Skin epidermis (tissue), 12 donors: Measurements from ENCODE around the gene PLSCR4.
"Not testable (repeated sequence)": the region's sequence is repeated elsewhere in the genome, so short reads cannot be mapped to it uniquely, and the experiment has no call there.

Source experiments
- H3K27ac ChIP-seq, 21 experiments: fragments of 200-600 bp; sonication (generic) in 11 of 21; one replicate each; pipeline ENCODE4 v1.5.0; 2020; ENCODE audit warnings: mild to moderate bottlenecking in 3 of 21, inconsistent platforms in 2 of 21, moderate library complexity in 2 of 21
- H3K4me3 ChIP-seq, 7 experiments: fragments of 200-600 bp; sonication (generic) in 2 of 7; one replicate each; pipeline ENCODE4 v1.5.0; 2020; ENCODE audit warnings: inconsistent platforms in 2 of 7, mild to moderate bottlenecking in 2 of 7, moderate library complexity in 1 of 7

The PLSCR4 gene

DNA sequence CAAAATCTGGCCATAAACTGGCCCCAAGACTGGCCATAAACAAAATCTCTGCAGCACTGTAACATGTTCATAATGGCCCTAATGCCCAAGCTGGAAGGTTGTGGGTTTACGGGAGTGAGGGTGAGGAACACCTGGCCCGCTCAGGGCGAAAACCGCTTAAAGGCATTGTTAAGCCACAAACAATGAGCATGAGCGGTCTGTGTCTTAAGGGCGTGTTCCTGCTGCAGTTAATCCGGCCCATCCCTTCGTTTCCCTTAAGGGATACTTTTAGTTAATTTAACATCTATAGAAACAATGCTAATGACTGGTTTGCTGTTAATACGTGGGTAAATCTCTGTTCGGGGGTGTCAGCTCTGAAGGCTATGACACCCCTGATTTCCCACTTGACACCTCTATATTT, 1.5 kb upstream of the PLSCR4 start:
- not testable (repeated sequence) for H3K4me3 ChIP-seq
- peak overlapping the region in 3 of 21 experiments; percentile 23 to 92 (median 89) for H3K27ac ChIP-seq

DNA sequence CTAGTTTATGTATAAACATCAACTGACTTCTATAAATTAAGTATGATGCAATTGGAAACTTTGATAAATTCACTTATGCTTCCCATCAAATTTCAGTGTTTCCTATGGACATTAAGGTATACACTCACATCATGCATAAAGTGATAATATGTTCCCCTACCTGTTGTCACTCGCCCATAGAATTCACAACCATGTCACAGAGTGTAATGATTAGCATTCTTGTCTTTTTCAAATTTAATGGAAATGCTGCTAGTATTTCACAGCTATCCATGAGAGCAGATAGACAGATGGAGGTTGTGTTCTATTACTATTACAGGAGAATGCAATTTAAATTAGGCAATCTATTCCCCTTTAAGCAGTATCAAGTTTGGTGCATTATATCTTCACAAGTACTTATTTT, 984 bp downstream of the PLSCR4 start:
- peak overlapping the region; percentile 51 to 92 (median 63) for H3K4me3 ChIP-seq
- peak overlapping the region in 11 of 21 experiments; percentile 72 to 92 (median 86) for H3K27ac ChIP-seq

DNA sequence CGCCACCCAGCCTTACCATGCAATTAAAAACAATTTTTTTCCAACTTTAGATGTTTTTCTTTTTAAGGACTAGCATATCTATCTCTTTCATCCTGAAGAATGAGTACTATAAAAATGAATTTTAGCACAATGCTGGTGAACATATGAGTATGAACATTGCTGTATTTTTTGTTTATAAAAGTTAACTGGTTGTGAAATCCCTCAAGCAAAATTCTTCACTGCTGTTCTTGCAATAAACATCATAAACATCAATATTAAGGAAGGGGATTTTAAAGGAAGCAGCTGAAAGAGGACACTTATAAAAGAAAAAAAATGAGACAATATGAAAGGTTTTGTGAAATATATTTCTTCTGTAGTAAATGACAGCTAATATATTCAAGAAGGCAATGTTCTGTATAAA, 3.0 kb downstream of the PLSCR4 start:
- H3K4me3 ChIP-seq: no peak overlapping the region
- peak overlapping the region in 1 of 21 experiments; percentile 22 for H3K27ac ChIP-seq

DNA sequence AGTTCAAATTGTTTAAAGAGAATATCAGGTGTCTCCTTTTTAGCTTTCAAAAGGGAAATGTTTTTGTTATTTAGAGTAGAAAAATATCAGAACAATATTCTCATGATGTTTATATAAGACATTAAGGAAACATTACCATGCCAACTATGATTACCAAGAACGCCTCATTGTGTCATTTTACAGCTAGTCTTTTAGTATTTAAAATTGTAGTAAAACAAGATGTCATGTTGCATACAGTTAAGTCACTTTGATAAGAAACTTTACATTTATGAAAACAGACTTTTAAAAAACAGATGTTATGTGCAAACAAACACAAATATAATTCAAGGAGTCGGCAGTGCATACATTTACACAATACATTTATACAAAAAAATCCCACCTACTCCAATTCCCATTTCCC, 4.4 kb downstream of the PLSCR4 start:
- Histone ChIP-seq H3K27ac (no peak overlapping the region), H3K4me3 (no peak overlapping the region)

DNA sequence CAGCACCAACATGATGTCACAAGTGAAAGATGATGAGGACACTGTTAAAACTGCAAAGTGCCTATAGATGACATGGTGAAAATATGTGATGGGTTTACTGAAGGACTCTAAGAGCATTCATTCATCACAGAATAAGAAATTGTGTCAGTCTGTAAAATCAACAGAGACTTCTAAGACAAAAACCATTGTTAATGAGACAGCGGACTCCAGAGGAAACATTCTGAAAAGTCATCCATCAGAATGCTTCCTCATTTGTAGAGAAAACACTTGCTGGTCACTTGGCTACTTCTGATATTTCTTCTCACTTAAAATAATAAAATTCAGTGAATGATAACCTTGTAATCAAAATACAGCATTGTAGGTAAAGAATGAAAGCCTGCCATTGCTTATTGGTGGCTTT, 7.3 kb downstream of the PLSCR4 start:
- H3K27ac ChIP-seq: no peak overlapping the region
- no peak overlapping the region for H3K4me3 ChIP-seq

DNA sequence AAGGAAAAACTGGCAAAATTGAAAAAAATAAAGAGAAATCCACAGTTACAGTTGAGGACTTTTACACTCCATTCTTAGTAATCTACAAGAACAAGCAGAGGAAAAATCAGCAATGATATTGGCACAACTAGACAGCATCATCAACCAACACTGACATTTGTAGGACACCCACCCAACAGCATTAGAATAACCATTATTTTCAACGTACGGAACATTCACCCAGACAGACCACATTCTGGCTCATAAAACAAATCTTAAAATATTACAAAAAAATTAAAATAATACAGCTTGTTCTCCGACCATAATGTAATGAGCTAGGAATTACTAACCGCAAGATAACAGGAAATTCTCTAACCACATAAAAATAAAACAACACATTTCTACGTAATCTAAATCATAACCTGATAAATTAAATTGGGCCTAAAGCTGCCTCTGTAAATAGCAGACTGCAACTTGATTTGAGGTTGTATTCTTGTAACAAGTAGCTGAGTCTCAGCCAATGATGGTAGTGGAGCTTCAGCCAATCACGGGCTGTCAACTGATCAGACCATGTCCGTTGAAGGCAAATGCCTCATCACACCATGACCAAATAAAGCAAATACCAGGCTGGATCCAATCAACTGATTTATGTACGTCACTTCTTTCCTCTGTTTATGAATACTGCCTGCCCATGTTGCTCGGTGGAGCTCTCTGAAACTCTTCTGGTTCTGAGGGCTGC, 9.2 kb downstream of the PLSCR4 start:
- Histone ChIP-seq H3K27ac (peak overlapping the region in 2 of 21 experiments; percentile 13 to 40), H3K4me3 (no peak overlapping the region)

DNA sequence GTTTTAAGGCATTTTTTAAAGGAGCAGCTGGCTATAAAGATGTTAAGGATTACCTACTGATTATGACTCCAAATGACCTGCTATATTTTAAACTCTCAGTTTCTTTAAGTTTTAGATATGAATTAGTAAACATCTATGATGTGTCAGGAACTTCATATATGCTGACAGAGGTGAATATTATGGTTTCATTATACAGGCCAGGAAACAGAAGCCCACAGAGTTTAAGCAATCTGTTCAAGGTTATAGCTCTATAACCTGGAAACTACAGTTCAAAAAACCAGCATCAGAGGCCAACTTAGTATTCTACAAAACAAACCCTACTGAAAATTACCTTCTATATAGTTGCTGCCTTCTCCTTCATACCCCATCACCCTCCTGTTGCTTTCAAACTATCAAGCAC, 17.4 kb downstream of the PLSCR4 start:
- Histone ChIP-seq H3K27ac (no peak overlapping the region), H3K4me3 (no peak overlapping the region)

DNA sequence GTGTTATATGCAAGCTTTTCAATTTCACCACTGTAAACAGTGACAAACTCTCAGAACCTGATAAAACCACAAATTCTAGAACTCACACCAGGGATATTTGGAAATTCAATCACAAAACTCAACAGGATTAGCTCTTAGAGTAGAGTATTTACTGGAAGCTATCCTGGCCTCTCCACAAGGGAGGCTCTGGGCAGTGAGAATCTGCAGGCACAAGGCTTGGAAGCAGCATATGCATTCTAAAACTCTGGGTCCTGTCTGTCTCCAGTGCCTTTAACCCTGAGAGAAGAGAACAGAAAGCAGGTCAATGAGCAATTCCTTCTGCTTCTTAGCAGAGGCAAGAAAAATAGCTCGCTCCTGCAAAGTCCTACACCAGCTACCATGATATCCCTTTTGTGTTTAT, 23.4 kb downstream of the PLSCR4 start:
- H3K4me3 ChIP-seq: no peak overlapping the region
- no peak overlapping the region for H3K27ac ChIP-seq

DNA sequence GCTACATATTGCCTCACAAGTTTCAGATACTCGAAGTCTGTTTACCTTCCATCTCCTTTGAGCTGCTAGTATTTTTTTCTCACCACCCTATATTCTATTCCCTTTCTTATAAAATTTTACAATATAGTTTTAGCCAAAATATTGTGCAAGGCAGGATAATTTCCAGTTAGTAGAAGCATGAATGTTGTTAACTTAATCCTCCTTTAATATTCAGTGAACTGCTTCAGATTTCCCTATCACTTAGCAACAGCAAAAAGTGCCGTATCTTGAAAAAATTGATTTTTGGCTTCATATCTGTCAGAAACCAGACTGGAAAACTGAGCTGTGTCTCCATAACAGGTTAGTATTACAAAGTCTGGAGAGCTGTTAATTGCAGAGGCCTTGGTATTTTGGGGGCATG, 24.0 kb downstream of the PLSCR4 start:
- Histone ChIP-seq H3K27ac (peak overlapping the region in 1 of 21 experiments; percentile 17), H3K4me3 (no peak overlapping the region)

DNA sequence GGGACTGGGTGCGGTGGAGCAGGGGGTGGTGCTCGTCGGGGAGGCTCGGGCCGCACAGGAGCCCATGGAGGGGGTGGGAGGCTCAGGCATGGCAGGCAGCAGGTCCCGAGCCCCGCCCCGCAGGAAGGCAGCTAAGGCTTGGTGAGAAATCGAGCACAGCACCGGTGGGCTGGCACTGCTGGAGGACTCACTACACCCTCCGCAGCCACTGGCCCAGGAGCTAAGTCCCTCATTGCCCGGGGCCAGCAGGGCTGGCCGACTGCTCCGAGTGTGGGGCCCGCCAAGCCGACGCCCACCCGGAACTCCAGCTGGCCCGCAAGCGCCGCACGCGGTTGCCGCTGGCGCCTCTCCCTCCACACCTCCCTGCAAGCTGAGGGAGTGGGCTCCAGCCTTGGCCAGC, 25.4 kb downstream of the PLSCR4 start:
- not testable (repeated sequence) for H3K27ac ChIP-seq, H3K4me3 ChIP-seq

DNA sequence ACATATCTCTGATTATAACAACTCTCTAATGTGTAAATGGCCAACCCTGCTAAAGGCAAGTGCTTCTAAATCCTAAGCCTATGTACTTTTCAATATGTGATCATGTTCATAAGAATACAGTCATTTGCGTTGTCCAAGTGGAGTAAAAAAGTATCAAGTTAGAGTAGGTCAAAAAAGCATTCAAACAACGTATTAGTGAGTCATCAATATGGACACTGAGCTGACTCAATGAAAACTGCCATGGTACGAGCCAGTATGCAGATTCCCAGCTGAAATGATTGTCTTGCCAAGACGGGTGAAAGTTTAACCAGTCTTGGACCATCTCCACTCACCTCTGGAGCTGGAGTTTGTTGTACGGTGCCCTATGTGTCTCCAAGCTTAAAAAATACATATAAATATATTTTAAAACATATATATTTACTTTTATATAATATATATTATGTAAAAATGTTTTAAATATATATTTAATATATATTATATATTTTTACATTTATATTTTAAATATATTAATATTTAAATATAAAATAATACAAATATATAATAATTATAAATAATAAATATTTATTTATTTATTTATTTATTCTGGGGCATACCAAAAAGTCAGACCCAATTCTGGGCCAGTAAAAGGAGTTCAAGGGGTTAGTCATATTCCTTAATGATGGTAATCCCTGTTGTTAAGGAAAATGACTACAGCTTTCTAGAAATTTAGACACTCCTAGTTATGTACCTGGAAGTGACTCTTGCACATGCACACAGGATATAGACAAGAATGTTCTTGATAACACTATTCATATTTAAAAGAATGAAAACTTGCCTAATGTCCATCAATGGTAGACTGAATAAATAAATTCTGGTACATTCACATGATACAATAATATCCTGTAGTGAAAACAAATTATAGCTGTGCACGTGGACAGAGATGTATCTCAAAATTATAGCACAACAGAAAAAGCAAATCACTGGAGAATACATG, 27.2 kb downstream of the PLSCR4 start:
- Histone ChIP-seq H3K4me3 (no peak overlapping the region), H3K27ac (no peak overlapping the region)

DNA sequence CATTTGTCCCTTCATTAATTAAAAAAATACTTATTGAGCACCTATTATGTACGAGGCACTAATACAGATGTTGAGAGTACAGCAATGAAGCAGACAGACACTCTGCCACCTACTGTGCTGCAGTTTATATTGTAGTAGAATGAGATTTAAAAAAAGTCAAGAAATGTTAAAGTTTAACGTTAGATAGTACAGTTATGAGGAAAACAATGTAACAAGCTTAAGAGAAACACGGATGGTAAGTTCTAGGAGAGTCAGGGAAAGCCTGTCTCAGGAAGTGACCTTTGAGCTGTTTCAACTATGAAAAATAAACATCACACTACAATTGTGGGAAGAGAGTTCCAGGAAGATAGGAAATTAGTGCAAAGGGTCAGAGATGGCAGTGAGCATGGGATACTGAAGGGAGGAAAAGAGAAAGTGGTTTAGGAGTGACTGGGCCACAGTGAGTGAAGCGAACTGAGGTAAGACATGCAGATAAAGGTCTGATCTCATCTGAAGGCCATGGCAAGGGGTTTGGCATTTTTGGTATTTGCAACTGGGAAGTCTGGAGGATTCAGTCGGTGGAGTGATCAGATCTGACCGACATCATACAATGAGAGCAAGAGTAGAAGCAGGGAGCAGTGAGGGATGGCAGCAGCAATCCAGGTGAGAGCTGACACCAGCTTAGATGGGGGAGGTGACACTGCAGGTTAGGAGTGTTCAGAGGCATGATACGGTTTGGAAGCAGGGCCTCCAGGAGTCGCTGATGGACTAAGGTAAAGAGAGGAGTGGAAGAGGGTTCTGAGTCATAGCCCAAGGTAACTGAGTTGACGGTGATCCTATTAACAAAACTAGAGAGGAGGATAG, 28.5 kb downstream of the PLSCR4 start:
- Histone ChIP-seq H3K27ac (no peak overlapping the region), H3K4me3 (no peak overlapping the region)

DNA sequence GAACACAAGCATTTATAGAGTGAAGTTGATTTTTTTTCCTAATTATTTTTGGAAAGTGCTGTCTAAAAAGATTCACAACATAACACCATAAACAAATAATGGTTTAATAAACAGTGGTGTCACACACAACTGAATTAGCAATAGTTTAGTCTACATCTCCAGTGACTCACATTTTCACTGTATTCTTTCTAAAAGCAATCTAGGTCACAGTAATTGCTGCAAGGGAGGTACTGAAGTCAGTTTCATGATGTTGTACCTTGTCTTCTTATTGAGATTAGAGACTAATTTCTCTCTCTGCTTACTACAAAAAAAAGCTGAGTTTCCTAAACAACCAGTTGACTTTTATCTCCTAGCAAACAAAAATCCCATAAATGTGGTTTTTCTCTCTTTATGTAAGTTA, 29.6 kb downstream of the PLSCR4 start:
- Histone ChIP-seq H3K4me3 (no peak overlapping the region), H3K27ac (no peak overlapping the region)

DNA sequence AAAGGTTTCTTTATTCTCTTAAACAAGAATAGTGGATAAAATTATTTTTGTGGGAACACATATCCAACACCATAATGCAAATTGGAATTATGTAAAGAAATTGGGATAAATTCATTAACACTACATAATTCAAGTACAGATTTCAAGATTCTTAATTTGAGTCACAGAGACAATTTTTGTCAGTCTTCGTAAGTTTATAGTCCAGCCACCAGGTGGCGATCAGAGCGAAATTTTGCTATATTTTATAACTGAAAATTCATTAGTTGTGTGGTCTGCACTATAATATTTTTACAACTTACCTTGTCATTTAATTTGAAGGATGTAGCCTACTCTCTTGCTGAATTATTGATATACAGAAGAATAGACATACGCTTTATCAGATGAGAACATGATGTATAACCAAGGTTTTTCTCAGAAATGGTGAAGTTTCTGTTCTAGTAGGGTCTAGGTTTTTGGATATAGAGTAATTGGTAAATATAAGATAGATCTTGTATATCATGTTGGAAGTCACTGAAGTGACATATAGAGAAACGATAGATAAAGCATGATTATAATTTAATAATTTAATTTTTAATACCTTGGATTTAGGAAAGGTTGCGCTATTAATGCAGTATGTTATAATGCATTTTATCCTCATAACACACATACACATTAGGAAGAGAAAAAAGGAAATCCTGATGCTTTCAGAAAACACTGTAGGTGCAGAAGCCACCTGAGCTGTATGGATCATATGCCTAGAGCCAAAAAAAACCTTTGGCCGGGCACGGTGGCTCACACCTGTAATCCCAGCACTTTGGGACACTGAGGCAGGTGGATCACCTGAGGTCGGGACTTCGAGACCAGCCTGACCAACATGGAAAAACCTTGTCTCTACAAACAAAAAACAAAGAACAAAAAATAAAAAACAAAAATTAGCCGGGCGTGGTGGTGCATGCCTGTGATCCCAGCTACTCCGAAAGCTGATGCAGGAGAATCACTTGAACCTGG, 31.7 kb downstream of the PLSCR4 start:
- Histone ChIP-seq H3K27ac (no peak overlapping the region), H3K4me3 (no peak overlapping the region)

DNA sequence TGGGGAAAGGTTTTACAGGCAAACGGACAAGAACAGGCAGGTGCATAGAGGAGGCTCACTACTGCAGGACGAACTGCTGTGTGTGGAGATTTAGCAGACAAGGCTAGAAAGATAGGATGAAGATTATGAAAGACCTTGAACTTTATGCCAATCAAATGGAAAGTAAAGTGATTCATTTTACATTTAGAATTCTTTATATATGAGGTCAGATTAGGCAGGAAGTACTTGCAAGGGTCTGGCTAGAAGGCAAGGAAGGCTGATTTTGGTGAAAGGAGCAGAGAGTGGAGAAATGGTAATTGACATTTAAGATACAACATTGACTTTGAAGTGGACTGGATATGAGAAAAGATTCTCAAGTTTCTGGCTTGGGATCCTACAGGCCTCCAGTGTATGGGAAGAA, 33.6 kb downstream of the PLSCR4 start:
- no peak overlapping the region for H3K27ac ChIP-seq

DNA sequence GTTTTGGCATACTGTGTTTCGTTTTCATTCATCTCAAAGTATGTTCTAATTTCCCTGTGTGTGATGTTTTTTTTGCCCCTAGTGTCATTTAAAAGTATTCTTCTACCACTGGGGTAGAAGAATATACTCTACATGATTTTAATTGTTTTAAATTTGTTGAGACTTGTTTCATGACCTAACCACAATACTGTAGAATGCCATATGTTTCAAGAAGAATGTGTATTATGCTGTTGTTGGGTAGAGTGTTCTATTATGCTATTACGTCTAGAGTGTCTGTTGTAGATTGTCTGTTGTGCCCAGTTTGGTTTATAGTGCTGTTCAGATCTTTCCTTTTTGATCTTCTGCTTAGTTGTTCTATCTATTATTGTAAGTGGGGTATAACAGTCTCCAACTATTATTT, 36.4 kb downstream of the PLSCR4 start:
- Histone ChIP-seq H3K4me3 (no peak overlapping the region), H3K27ac (no peak overlapping the region)

More for the DNA sequence above, 33.6 kb downstream of the PLSCR4 start:
- no peak overlapping the region for H3K4me3 ChIP-seq

DNA sequence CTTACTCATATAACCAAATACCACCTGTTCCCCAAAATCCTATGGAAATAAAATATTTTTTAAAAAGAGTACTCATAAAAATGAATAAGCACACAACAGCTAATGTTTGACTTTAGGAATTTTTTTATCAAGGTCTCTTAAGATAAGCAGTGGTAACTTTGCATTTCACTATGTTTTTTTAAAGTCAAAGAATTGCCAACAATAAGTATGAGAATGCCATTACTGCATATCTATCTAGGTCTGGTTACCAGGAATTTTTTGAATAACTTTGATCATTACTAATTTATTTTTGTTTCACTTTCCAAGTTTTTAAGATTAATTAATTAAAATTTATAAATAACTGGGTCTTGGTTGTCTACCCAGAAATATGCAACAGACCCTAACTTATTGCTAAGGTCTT, 41.5 kb downstream of the PLSCR4 start:
- no peak overlapping the region for H3K4me3 ChIP-seq
- no peak overlapping the region for H3K27ac ChIP-seq

DNA sequence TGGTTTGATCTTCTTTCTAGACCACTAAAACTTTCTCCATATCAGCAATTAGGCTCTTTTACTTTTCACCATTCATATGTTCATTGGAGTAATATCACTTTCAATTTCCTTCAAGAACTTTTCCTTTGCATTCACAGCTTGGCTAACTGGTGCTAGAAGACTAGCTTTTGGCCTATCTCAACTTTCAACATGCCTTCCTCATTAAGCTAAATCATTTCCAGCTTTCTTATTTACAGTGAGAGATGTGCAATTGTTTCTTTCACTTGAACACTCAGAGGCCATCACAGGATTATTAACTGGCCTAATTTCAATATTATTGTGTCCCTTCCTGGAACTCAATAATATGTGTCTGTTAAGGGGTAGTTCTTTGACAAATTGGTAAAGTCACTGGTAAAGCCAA, 47.1 kb downstream of the PLSCR4 start:
- Histone ChIP-seq H3K27ac (no peak overlapping the region), H3K4me3 (no peak overlapping the region)
